ENCODE measurements around the gene SERPINB1.
"Not testable (repeated sequence)": the region's sequence is repeated elsewhere in the genome, so short reads cannot be mapped to it uniquely, and the experiment has no call there.

The SERPINB1 gene

GRCh38 chr6:2807342-2808090, 34.1 kb downstream of the SERPINB1 start:
- no peak for DNase-seq (ENCODE audit: extremely low spot score)
- no peak for TF ChIP-seq CTCF (IDR thresholded peaks at IDR 0.05; ENCODE audit: control extremely low read depth, extremely low read depth, low read depth, missing control alignments)
- ChIA-PET CTCF (interaction anchor here (1.4 kb wide), 1 partner anchor 16 kb away, joined by 3 read pairs; no protein-coding TSS in a partner anchor), POLR2A (no interaction called here)

- DNase-seq (ENCODE audit: extremely low spot score): no peak
- no peak for TF ChIP-seq CTCF (IDR thresholded peaks at IDR 0.05; ENCODE audit: control extremely low read depth, extremely low read depth, low read depth, missing control alignments)
- ChIA-PET CTCF (interaction anchor here (1.4 to 1.5 kb wide), 2 partner anchors 11 to 15 kb away, joined by 3 to 5 read pairs; no protein-coding TSS in a partner anchor), POLR2A (no interaction called here)
Measured at GRCh38 chr6:2806644-2807043, 35.0 kb downstream of the SERPINB1 start.

GRCh38 chr6:2805031-2805430, 36.6 kb downstream of the SERPINB1 start:
- CTCF ChIA-PET: no interaction called here
- POLR2A ChIA-PET: no interaction called here
- TF ChIP-seq CTCF (IDR thresholded peaks at IDR 0.05; ENCODE audit: control extremely low read depth, extremely low read depth, low read depth, missing control alignments): no peak
- no peak for DNase-seq (ENCODE audit: extremely low spot score)

GRCh38 chr6:2804516-2804915, 37.1 kb downstream of the SERPINB1 start:
- DNase-seq (ENCODE audit: extremely low spot score): no peak
- ChIA-PET CTCF (interaction anchor here (1.4 to 2.1 kb wide), 2 partner anchors 24 to 127 kb away, joined by 4 to 5 read pairs; no protein-coding TSS in a partner anchor), POLR2A (no interaction called here)
- no peak for TF ChIP-seq CTCF (IDR thresholded peaks at IDR 0.05; ENCODE audit: control extremely low read depth, extremely low read depth, low read depth, missing control alignments)

GRCh38 chr6:2803731-2804429, 37.8 kb downstream of the SERPINB1 start:
- TF ChIP-seq CTCF (IDR thresholded peaks at IDR 0.05; ENCODE audit: control extremely low read depth, extremely low read depth, low read depth, missing control alignments): no peak
- POLR2A ChIA-PET: no interaction called here
- no peak for DNase-seq (ENCODE audit: extremely low spot score)
- CTCF ChIA-PET: interaction anchor here (0.6 to 2.1 kb wide), 4 partner anchors 13 to 127 kb away, joined by 3 to 5 read pairs (median 4); no protein-coding TSS in a partner anchor

GRCh38 chr6:2802521-2803060, 39.1 kb downstream of the SERPINB1 start:
- TF ChIP-seq CTCF (IDR thresholded peaks at IDR 0.05; ENCODE audit: control extremely low read depth, extremely low read depth, low read depth, missing control alignments): no peak
- ChIA-PET POLR2A (no interaction called here), CTCF (interaction anchor here (1.0 to 2.1 kb wide), 2 partner anchors 109 to 129 kb away, joined by 3 to 5 read pairs; no protein-coding TSS in a partner anchor)
- DNase-seq (ENCODE audit: extremely low spot score): no peak

- DNase-seq (ENCODE audit: extremely low spot score); POLR2A ChIA-PET: not testable (repeated sequence)
- CTCF ChIA-PET: interaction anchor here (1.0 kb wide), 1 partner anchor 110 kb away, joined by 3 read pairs; no protein-coding TSS in a partner anchor
Measured at GRCh38 chr6:2801687-2802086, 40.0 kb downstream of the SERPINB1 start.
